Myocyte (in vitro differentiated cells): Measurements from ENCODE around the gene DIPK2B. TPM values are rescaled to one million over a fixed set of nuclear protein-coding genes. Genes with fewer than 3 reads are reported as not detected.

Source experiments
- DNase-seq: peaks from one replicate; pipeline ENCODE4 v3.0.0-alpha.2; 2012; ENCODE audit warnings: low read depth
- total RNA-seq: library from RNA; depleted of rRNA; stranded (reverse); fragments of >200 nt; gene quantifications from 2 replicates; pipeline ENCODE4 v1.2.3, GENCODE V29; 2014

DIPK2B gene
- total RNA-seq, 1 donor from 2014 or later, result not detected

DNA sequence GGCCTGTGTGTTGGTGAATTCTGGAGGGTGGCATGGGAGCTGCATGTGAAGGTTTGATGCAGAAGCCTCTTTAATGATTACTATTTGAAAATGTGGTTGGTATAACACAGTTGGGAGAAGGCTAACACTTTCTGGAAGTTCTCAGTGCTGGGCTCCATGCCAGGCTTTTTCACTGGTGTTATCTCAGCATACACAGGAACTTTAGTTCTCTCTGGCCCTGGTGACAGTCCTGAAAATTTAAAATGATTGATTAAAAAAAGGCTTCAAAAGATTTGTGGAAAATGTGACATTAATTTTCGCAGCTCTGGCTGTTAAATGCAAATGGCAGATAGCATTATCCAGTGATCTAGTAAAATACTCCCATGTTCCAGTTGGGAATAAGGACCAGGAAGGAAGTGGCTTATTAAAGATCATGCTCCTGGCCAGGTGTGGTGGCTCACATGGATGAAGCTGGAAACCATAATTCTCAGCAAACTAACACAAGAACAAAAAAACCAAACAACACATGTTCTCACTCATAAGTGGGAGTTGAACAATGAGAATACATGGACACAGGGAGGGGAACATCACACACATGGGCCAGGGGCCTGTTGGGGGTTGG is 36.6 kb downstream of the DIPK2B start:
- DNase-seq, result no peak

DNA sequence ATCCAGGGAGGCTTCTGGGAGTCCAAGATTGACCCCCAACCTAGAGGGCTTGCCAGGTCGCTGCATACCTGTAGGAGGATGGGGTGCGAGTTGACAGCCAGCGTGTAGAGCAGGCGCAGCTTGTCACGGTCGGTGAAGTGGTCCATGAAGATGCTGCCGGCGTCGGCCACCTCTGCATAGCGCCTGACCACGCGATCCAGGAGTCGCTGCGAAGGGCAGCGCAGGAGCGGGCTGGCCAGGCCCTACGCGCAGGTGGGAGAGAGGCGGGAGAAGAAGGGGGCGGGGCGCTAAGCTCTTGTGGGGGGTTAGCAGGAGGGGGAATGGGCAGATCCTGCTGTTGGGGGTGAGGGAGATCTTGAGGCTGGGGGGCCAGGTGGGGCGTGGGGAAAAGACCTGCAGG is 43.0 kb downstream of the DIPK2B start:
- no peak for DNase-seq

DNA sequence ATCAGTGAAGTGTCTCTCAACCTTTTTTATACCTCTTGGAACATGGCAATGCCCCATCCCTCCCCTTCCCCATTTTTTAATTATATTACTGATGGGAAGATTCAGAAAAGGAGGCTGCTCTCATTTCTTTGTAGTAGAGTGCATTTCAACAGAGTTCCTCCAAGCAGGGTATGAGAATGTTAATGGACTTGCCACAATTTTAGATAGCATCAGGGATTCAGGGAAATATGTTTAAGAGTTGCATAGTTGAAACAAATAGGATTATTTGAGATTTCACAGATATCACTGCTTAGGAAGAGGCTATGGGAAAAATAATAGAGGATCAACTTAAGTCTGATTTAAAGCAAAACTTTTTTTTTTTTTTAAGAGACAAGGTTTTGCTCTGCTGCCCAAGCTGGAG is 46.2 kb downstream of the DIPK2B start:
- no peak for DNase-seq

DNA sequence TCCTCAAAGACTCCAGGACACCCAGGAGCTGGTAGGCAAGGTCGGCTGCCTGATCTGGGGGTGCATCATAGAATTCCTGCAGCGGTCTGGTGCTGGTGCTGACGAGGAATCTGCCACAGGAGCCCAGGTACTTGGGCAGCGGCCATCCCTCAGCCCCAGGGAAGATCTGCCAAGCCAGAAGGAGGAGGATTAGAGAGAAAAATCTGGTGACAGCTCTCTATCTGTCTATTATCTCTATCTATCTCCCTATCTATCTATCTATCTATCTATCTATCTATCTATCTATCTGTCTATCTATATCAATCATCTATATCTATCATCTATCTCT is 46.7 kb downstream of the DIPK2B start:
- no peak for DNase-seq
